Stimulated activated CD4-positive, alpha-beta T cell treated with anti-CD3 and anti-CD28 coated beads, Interleukin-4, amount 100 ng/mL, for 4 hours (primary cell): Measurements from ENCODE around the gene GPR31.

ENCODE experiments used
- DNase-seq, 2 experiments: peaks; one replicate each; pipeline ENCODE4 v3.0.0-alpha.2; 2020

GPR31 gene

GRCh38 chr6:167116109-167116837 lies 41.5 kb downstream of the GPR31 start:
- no peak for DNase-seq

GRCh38 chr6:167115054-167115453 lies 42.7 kb downstream of the GPR31 start:
- no peak for DNase-seq

GRCh38 chr6:167113935-167114910 lies 43.6 kb downstream of the GPR31 start:
- peak; percentile 33 to 40 for DNase-seq

GRCh38 chr6:167113047-167113754 lies 44.6 kb downstream of the GPR31 start:
- DNase-seq = no peak

GRCh38 chr6:167112421-167112820 lies 45.4 kb downstream of the GPR31 start:
- DNase-seq = no peak

- no peak for DNase-seq
Observed at GRCh38 chr6:167111597-167111996, 46.2 kb downstream of the GPR31 start.

- no peak for DNase-seq
Observed at GRCh38 chr6:167109651-167110050, 48.1 kb downstream of the GPR31 start.

- no peak for DNase-seq
Observed at GRCh38 chr6:167108278-167108677, 49.5 kb downstream of the GPR31 start.

GRCh38 chr6:167107787-167108186 lies 50.0 kb downstream of the GPR31 start:
- DNase-seq = no peak

- DNase-seq = no peak
Observed at GRCh38 chr6:167106406-167106805, 51.4 kb downstream of the GPR31 start.
